Measurements from ENCODE around the gene C16orf92. TPM values are rescaled to one million over a fixed set of nuclear protein-coding genes. Genes with fewer than 3 reads are reported as not detected.

Gene C16orf92
- total and polyA plus RNA-seq, 2 of the 13 experiments (the other 11 are each of a cell fraction or from before 2014, with no cell fraction given), result not detected

- TF ChIP-seq ZNF136 (CRISPR knock-in tag; IDR thresholded peaks at IDR 0.05; ENCODE audit: low read depth) (0 out of 2 replicates have a peak, but pooled peaks have one; percentile 24), ELF4 (CRISPR knock-in tag; IDR thresholded peaks at IDR 0.05; ENCODE audit: borderline replicate concordance) (peak; percentile 38; the same call in 1 of the 2 replicates), SOX5 (CRISPR knock-in tag; IDR thresholded peaks at IDR 0.05; ENCODE audit: borderline replicate concordance) (peak; percentile 72), LRRFIP1 (CRISPR knock-in tag; conservative IDR thresholded peaks at IDR 0.05) (no peak), ZNF557 (CRISPR knock-in tag; IDR thresholded peaks at IDR 0.05) (peak; percentile 97), KAT2B (IDR thresholded peaks at IDR 0.05; ENCODE audit: borderline replicate concordance, low read depth, low read length) (no peak), TBX3 (IDR thresholded peaks at IDR 0.05; ENCODE audit: borderline replicate concordance) (no peak), NFE2L2 (IDR thresholded peaks at IDR 0.05; ENCODE audit: low read length) (no peak), ZC3H4 (CRISPR knock-in tag; IDR thresholded peaks at IDR 0.05; ENCODE audit: borderline replicate concordance) (no peak), NAIF1 (CRISPR knock-in tag; IDR thresholded peaks at IDR 0.05; ENCODE audit: borderline replicate concordance) (no peak), HNRNPK (IDR thresholded peaks at IDR 0.05; ENCODE audit: low read depth, low read length, poor library complexity, severe bottlenecking) (peak; percentile 89), GABPA (IDR thresholded peaks at IDR 0.05; ENCODE audit: low read depth, low read length) (no peak), GABPA (CRISPR knock-in tag; IDR thresholded peaks at IDR 0.05; ENCODE audit: low read depth) (peak; percentile 81), GATAD1 (CRISPR knock-in tag; IDR thresholded peaks at IDR 0.05) (peak; percentile 81), ZNF350 (CRISPR knock-in tag; IDR thresholded peaks at IDR 0.05; ENCODE audit: borderline replicate concordance, low read depth) (no peak; the same call in none of the 2 replicates), PRDM15 (CRISPR knock-in tag; IDR thresholded peaks at IDR 0.05) (no peak), ZNF282 (IDR thresholded peaks at IDR 0.05; ENCODE audit: partially characterized antibody) (no peak), ZNF224 (CRISPR knock-in tag; IDR thresholded peaks at IDR 0.05) (0 out of 2 replicates have a peak, but pooled peaks have one; percentile 83), TEAD3 (CRISPR knock-in tag; optimal IDR thresholded peaks at IDR 0.05; ENCODE audit: borderline replicate concordance) (peak; percentile 74), ZFX (CRISPR knock-in tag; IDR thresholded peaks at IDR 0.05; ENCODE audit: low read depth) (peak; percentile 95), ZNF652 (CRISPR knock-in tag; IDR thresholded peaks at IDR 0.05; ENCODE audit: borderline replicate concordance, low read depth) (no peak), EP300 (IDR thresholded peaks at IDR 0.05; ENCODE audit: low read depth in 2 of 2, low read length in 2 of 2) (peak in 1 of 2 experiments; percentile 65; a peak in 2 of 4 replicates), EP300 (CRISPR knock-in tag; IDR thresholded peaks at IDR 0.05; ENCODE audit: borderline replicate concordance) (no peak)
These were observed 49.4 kb upstream of the C16orf92 start, which contains the start of gene TAOK2 (continued) for GRCh38 chr16:29973384-29974246.
